NCI-H1436 (cell line): Measurements from ENCODE around the gene RNASE7.

Experiments used
- DNase-seq: peaks from one replicate; lab custom pipeline; 2025; lab: John Stamatoyannopoulos, UW

Gene RNASE7

DNA sequence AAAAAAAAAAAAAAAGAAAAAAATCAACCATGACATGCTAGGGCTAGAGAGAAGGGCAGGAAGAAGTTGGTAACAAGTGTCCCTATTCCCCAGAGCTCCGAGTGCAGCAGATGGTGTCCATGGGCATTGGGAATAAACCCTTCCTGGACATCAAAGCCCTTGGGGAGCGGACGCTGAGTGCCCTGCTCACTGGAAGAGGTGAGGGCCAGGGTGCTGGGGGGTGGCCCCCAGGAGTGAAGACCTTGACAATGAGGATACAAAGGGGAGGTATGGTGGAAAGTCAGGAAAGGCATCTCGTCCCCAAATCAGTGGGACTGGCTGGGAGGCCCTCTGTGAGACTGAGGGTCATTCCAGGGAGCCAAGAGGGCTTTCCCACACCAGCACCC is 44.7 kb downstream of the RNASE7 start:
- no peak for DNase-seq

DNA sequence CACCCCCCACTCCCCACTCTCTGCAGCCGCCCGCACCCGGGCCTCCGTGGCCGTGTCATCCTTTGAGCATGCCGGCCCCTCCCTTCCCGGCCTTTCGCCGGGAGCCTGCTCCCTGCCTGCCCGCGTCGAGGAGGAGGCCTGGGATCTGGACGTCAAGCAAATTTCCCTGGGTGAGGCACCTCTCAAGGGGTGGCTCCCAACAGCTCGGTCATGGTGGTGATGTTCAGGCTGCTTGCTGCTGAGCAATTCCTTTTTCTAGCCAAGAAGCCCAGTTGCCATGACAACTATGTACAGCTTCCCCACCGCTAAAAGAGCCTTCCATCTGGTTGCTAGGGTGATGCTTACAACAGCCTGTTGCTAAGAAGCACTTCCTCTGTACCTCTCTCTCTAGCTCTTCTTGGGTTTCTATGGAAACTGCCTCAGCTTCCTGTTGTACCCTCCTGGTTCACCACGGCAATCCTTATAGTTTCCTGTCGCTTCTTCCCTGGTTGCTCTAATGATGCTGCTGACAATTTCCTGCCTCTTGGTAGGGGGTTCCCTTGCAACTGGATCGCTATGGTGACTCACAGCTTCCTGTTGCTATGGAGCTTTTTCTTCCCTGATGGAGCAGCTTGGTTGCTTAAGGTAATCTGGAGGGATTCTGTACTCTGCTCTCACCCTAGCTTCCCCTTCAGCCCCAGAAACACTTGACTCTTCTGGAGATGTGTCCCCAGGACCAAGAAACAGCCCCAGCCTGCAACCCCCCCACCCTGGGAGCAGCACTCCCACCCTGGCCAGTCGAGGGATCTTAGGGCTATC is 45.3 kb downstream of the RNASE7 start:
- DNase-seq: peak; percentile 36

DNA sequence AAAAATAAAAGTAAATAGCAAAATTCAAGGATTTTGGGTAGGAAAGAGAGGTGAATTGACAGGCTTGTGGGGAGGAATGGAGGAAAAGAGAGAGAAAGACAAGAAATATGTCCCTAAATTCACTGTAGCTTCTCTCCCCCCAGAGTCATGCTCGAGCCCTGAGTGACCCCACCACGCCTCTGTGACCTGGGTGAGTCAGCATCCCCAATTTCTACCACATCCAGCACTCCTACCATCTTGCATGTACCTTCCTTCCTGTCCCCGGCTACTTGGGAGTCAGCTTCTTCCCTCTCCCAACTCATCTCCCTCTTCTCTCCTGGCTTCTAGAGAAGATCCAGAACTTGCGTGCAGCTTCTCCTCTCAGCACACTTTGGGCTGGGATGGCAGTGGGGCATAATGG is 46.5 kb downstream of the RNASE7 start:
- no peak for DNase-seq

DNA sequence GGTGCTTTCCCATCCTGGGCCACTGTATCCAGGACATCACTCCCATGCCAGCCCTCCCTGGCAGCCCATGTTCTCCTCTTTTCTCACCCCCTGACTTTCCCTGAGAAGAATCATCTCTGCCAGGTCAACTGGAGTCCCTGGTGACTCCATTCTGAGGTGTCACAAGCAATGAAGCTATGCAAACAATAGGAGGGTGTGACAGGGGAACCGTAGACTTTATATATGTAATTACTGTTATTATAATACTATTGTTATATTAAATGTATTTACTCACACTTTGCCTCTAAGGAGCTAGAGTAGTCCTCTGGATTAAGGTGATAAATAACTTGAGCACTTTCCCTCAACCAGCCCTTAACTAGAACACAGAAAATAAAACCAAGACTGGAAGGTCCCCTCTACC is 47.1 kb downstream of the RNASE7 start:
- no peak for DNase-seq

DNA sequence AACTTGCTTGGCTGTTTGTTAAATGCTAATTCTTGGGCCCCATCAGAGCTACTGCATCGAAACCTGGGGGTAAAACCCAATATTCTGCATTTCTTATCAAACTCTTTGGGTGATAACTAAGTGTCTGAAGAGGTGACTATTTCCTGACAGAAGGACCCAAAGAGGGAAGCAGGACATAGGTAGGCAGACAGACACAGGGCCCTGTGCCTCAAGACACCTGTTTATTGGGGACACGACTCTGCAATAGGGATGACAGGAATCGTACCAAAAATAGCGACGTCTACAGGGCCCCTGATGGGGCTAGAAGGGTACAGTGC is 47.7 kb downstream of the RNASE7 start:
- no peak for DNase-seq

DNA sequence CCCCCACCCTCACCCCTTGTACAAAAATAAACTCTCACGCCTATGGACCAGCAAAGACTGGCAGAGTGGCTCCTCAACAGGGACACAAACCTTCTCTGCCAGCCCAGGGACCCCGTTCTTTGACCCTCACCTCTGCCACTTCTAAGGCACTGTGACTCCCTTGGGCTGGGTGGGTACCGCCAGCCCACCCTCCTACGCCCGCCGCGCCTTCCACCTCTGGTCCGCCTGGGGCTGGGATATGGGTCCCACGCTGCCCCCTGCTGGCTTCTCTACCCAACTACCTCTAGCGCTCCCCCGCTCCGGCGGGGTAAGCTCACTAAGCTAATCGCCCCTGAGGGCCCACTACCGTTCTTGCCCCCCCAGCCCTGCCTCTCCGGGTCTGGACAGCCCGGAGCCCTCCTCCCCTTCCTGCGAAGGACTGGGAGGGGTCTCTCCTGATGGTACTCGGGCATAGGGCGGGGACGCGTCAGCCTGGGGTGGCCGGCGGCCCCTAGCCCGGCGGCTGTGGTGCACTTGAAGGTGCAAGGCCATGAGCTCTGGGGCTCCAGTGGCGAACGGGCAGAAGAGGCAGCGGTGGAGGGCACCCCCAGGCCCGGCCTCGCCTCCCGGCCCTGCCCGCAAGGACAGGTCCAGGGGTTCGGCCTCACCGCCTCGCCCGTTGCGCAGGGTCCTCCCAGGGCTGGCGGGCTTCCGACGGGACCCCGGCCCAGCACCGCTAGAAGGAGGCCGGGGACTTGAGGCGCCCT is 48.2 kb downstream of the RNASE7 start:
- DNase-seq: no peak

DNA sequence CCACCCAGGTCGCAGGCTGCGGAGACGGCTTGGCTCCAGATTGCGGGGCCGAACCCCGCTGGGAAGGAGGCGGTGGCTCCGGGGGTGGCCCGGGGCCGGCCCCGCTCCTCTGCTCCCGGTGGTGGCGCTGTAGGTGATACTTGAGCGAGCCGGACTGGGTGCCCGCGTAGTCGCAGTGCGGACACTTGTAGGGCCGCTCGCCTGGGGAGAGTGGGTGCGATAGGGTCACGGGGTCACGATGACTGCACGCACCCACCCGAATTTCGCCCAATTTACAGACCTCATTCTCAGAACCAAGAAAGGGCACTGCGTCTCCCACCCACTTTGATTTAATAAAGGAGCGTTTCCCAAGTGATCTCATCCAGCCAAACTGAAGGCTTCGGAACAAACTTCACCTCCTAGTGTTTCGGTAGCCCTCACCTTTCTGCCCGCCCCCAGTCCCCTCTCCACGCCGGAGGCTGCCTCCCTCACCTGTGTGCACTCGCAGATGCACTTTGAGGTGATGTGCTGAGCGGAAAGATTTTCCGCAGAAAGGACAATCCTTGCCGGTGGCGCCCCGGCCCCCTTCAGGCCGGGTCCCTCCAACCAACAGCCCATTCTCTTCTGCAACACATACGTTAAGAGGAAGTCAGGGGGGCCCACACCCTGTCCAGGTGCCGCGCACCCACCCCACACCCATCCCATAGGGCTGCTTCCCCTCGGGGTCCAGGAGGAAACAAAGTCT is 48.9 kb downstream of the RNASE7 start:
- DNase-seq: no peak

DNA sequence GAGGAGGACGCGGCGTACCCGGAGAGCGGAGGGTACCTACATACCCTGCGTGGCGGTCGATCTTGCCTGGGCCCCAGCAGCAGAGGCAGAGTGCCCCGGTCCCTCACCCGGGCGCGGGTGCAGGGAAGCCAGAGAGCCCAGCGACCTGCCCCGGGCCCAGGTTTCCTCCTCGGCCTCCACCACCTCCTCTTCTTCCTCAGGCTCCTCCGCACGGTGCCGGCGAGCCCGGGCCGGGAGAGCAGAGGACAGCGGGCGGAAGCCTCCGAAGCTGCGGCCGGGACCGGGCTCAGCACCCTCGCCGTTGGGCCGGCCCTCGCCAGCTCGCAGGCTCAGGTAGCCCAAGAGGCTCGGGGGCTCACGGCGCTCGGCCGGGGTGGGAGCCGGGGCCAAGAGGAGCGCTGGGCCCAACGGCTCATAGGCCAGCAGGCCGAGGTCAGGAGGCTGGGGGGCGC is 49.7 kb downstream of the RNASE7 start:
- no peak for DNase-seq

DNA sequence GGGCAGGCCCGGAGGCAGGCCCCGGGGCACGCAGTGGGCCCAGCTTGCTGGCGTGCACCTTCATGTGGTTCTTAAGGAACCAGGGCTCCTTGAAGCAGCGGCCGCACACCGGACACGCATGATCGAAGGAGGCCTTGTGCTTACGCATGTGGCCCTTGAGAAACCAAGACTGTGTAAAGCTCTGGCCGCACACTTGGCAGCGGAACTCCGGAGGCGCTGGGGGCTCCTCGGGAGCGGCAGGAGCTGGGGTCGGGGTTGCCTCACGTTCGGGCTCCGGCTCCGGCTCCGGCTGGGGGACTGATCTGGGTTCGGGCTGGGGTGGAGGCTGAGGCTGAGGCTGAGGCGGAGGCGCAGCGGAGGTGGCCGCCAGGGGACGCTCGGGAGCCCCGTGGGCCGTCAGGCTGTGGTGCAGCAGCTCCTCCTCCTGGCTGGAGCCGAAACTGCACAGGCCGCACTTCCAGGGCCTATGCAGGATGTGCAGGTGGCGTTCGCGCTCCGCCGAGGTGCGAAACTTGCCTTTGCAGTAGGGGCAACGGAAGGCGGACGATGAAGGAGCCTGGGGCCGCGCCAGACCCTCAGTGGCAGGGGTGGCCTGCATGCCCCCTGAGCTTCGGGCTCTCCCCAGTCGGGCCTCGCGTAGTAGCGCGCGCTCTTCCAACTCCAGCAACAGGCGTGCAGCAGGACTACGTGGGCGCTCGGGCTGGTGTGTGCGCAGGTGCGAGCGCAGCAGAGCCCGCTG is 50.3 kb downstream of the RNASE7 start:
- peak; percentile 43 for DNase-seq

DNA sequence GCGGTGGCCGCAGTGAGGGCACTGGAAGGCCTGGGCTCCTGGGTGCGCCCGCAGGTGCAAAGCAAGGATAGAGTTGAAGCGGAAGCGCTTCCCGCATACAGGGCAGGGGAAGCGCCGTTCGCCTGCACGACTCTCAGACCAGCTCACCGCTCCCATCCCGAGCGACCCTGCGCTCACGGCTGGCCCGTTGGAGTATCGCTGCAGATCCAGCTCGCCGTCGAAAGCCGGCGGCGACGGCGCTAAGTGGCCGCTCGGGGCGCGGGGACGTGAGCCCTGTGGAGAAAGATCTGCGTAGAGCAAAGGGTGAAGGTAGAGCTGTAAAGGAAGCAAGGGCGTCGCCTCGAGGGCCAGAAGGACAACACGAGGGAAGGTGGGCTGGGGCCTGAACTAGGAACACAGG is 50.9 kb downstream of the RNASE7 start:
- DNase-seq: no peak
